Adrenal gland (tissue), 12 donors: Measurements from ENCODE around the gene ARMH3. TPM values are rescaled to one million over a fixed set of nuclear protein-coding genes. Genes with fewer than 3 reads are reported as not detected.

ENCODE experiments used
- DNase-seq, 7 donors: peaks; one replicate each; pipeline ENCODE4 v3.0.0-alpha.2; 2019 to 2020
- H3K27ac ChIP-seq, 5 donors: fragments of 200-600 bp; sonication (generic) in 4 of 5; 1 replicate in 3 of 5; 2 replicates in 2 of 5; pipeline versions ENCODE4 v1.5.1 to v1.8.0; 2016 to 2020; ENCODE audit warnings: mild to moderate bottlenecking in 1 of 5
- H3K27me3 ChIP-seq: fragments of 200-600 bp; 2 replicates; pipeline ENCODE4 v1.8.0; 2021
- H3K36me3 ChIP-seq, 2 donors: fragments of 200-600 bp; replicated peaks in 1 of 2; 1 replicate in 1 of 2; 2 replicates in 1 of 2; pipeline versions ENCODE4 v1.5.1 to v1.8.0; 2018 to 2022
- H3K4me1 ChIP-seq, 2 donors: fragments of 200-600 bp; replicated peaks in 1 of 2; 1 replicate in 1 of 2; 2 replicates in 1 of 2; pipeline versions ENCODE4 v1.5.1 to v1.8.0; 2018 to 2021
- H3K4me3 ChIP-seq, 4 donors: fragments of 200-600 bp; sonication (generic) in 3 of 4; one replicate each; pipeline ENCODE4 v1.5.1; 2016 to 2018
- H3K9me3 ChIP-seq, 3 donors: fragments of 200-600 bp; sonication (generic) in 1 of 3; replicated peaks in 1 of 3; 1 replicate in 2 of 3; 2 replicates in 1 of 3; pipeline versions ENCODE4 v1.5.1 to v1.8.0; 2016 to 2021
- POLR2A ChIP-seq, 2 donors: fragments of 450-650 bp; IDR thresholded peaks; one replicate each; pipeline ENCODE4 v1.6.1; 2017; ENCODE audit warnings: antibody characterized with exemption in 2 of 2, mild to moderate bottlenecking in 2 of 2, moderate library complexity in 1 of 2
- WGBS, 4 donors: extraction: QIAGEN DNeasy Blood & Tissue Kit in 2 of 4; methylation state at CpG; one replicate each; pipeline versions ENCODE4 v1.1.5 to v1.1.7; 2013 to 2017; 5-methylcytosine and 5-hydroxymethylcytosine counted together
- intact Hi-C, 2 donors: fragments of 100-400 bp; cut with DNase I; formaldehyde crosslinking; loops; one replicate each; pipeline versions ENCODE4 v1.14.1 to v1.15.0; 2022 to 2023
- polyA plus RNA-seq, 3 donors: library from polyadenylated mRNA; stranded (reverse); fragments of 200-250 nt in 2 of 3; fragments of 350-450 nt in 1 of 3; fragmentation: Illumina TruSeq in 1 of 3; extraction: RNeasy Lipid Tissue Mini Kit (QIAGEN cat#74804) in 1 of 3; gene quantifications; one replicate each; pipeline ENCODE4 v1.2.3, GENCODE V29; 2013 to 2014
- total RNA-seq, 9 donors: library from RNA; depleted of rRNA in 4 of 9; stranded (reverse); fragments of >200 nt in 4 of 9; fragments of 120-200 nt in 1 of 9; fragmentation: NEBNext Ultra II Directional in 1 of 9; extraction: Animal tissue kit (Norgen Biotek cat#: 25700) in 1 of 9; gene quantifications; one replicate each; pipeline versions ENCODE4 v1.1.0 to v1.2.4, GENCODE V29; 2013 to 2023
- TF ChIP-seq, protein P1 (sequence below), 6 experiments: fragments of 450-650 bp in 4 of 6; fragments of 200-600 bp in 2 of 6; sonication (generic) in 1 of 6; IDR thresholded peaks; 1 replicate in 5 of 6; 2 replicates in 1 of 6; pipeline versions ENCODE4 v1.5.1 to v1.8.0; 2016 to 2021; ENCODE audit warnings: antibody characterized with exemption in 6 of 6, mild to moderate bottlenecking in 2 of 6, moderate library complexity in 1 of 6
- donor health status: healthy with polysubstance abuse.
- donor health status: Bipolar disorder and iron deficiency.
- donor health status: DM: yes; HTN: yes; CAD: no.
- donor health status: DM: no; HTN: no; CAD: no.
- donor health status: DM: no; HTN: no; CAD: no.
- donor health status: DM: yes; HTN: yes; CAD: no.

Gene ARMH3
- total and polyA plus RNA-seq, 12 donors, result 12.6 to 29.7 (median 17.4) TPM

GRCh38 chr10:101997803-101998202 lies 58.2 kb downstream of the ARMH3 start:
- TF ChIP-seq POLR2A (IDR thresholded peaks at IDR 0.05), result no peak
- TF ChIP-seq, protein P1, sequence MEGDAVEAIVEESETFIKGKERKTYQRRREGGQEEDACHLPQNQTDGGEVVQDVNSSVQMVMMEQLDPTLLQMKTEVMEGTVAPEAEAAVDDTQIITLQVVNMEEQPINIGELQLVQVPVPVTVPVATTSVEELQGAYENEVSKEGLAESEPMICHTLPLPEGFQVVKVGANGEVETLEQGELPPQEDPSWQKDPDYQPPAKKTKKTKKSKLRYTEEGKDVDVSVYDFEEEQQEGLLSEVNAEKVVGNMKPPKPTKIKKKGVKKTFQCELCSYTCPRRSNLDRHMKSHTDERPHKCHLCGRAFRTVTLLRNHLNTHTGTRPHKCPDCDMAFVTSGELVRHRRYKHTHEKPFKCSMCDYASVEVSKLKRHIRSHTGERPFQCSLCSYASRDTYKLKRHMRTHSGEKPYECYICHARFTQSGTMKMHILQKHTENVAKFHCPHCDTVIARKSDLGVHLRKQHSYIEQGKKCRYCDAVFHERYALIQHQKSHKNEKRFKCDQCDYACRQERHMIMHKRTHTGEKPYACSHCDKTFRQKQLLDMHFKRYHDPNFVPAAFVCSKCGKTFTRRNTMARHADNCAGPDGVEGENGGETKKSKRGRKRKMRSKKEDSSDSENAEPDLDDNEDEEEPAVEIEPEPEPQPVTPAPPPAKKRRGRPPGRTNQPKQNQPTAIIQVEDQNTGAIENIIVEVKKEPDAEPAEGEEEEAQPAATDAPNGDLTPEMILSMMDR (IDR thresholded peaks at IDR 0.05), result no peak
- Histone ChIP-seq H3K27ac (no peak overlapping the region), H3K27me3 (no peaks in the 10 kb centered on the region), H3K4me1 (peaks cover 0 to 7% of the 10 kb centered on the region in 2 donors), H3K9me3 (no peaks in the 10 kb centered on the region), H3K36me3 (peaks cover 0 to 21% of the 10 kb centered on the region in 2 donors), H3K4me3 (no peak overlapping the region)
- no peak for DNase-seq
- WGBS, 4 donors, result 43 to 70% (median 60%) methylated on average over 2 of the region's 2 CpGs
- intact Hi-C loops, result no loop called here

DNA sequence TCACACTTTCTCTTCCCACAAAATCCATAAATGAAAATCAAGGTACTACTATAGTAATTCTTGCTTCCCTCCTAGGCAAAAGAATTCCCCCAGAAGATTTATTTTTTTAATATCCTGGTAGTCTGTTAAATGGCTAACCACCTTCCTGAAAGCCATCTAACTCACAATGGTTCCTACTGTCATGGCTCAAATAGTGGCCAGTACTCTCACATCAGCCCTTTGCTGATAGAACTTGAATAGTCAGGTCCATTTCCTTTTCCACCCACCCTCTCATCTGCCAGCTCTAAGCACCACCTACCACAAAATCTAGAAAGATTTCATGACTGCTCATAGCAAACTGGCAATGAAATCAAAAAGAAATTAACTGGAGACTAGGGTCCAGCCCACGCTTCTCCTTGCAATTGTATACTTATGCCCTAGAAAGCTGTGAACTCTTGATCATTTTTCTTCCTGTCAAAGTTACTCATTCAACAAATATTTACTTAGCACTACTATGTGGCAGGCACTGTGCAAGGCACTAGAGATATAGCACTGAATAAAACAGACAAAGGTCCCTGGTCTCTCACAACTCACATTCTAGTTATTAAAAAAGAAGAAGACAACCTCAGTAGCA lies 60.4 kb downstream of the ARMH3 start:
- no peak for TF ChIP-seq POLR2A (IDR thresholded peaks at IDR 0.05)
- TF ChIP-seq, protein P1 (IDR thresholded peaks at IDR 0.05), result no peak
- H3K36me3 ChIP-seq, result peaks cover 0 to 42% of the 10 kb centered on the region in 2 donors
- intact Hi-C loops, result no loop called here
- no peaks in the 10 kb centered on the region for H3K9me3 ChIP-seq
- no peak for DNase-seq
- no peak overlapping the region for H3K4me3 ChIP-seq
- 45 to 77% (median 70%) methylated on average over 1 of the region's 1 CpG for WGBS, 4 donors
- H3K27ac ChIP-seq, result no peak overlapping the region
- H3K4me1 ChIP-seq, result peaks cover 0 to 7% of the 10 kb centered on the region in 2 donors
- H3K27me3 ChIP-seq, result no peaks in the 10 kb centered on the region

- intact Hi-C loops, result no loop called here
- Histone ChIP-seq H3K36me3 (peaks cover 0 to 60% of the 10 kb centered on the region in 2 donors), H3K9me3 (no peaks in the 10 kb centered on the region), H3K4me1 (peaks cover 0 to 7% of the 10 kb centered on the region in 2 donors), H3K27ac (no peak overlapping the region), H3K27me3 (no peaks in the 10 kb centered on the region), H3K4me3 (no peak overlapping the region)
- TF ChIP-seq, protein P1 (IDR thresholded peaks at IDR 0.05), result no peak
- no peak for TF ChIP-seq POLR2A (IDR thresholded peaks at IDR 0.05)
- WGBS, 4 donors, result 90 to 97% (median 94%) methylated on average over 5 of the region's 5 CpGs
- DNase-seq, result no peak
Measured at GRCh38 chr10:101993651-101994200, 62.2 kb downstream of the ARMH3 start.

- no peaks in the 10 kb centered on the region for H3K9me3 ChIP-seq
- no peaks in the 10 kb centered on the region for H3K27me3 ChIP-seq
- peaks cover 0 to 64% of the 10 kb centered on the region in 2 donors for H3K36me3 ChIP-seq
- intact Hi-C loops, result no loop called here
- WGBS, 4 donors, result 94 to 100% (median 96%) methylated on average over 4 of the region's 4 CpGs
- TF ChIP-seq, protein P1 (IDR thresholded peaks at IDR 0.05), result no peak
- no peak for TF ChIP-seq POLR2A (IDR thresholded peaks at IDR 0.05)
- H3K27ac ChIP-seq, result no peak overlapping the region
- H3K4me3 ChIP-seq, result no peak overlapping the region
- no peak for DNase-seq
- H3K4me1 ChIP-seq, result peaks cover 0 to 7% of the 10 kb centered on the region in 2 donors
Measured at GRCh38 chr10:101993221-101993620, 62.8 kb downstream of the ARMH3 start.
